HG02840 (cell line): ENCODE measurements around the gene HOXA9.

Experiments used
- ATAC-seq: cut with Tn5 transposase; IDR thresholded peaks from one replicate; pipeline ENCODE4 v1.9.1; 2021; ENCODE audit warnings: mild to moderate bottlenecking, moderate library complexity, moderate number of reproducible peaks; ENCODE audit not compliant: unreplicated experiment, low FRiP score

The HOXA9 gene

DNA sequence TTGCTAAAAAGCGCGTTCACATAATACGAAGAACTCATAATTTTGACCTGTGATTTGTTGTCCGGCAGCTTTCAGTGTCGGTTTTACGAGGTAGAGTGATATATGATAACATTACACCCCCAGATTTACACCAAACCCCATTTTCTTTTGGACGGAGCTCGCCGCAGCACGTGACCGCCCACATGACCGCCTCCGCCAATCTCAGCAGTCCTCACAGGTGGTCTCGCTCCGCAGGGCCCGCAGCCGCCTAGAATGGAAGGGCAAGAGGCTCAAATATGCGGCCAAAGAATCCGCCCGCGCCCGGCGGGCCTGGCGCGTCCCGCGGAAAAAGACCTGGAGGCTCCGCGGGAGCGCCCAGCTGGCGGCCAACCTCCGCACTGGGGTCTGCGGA, 8.8 kb downstream of the HOXA9 start, which contains the start of gene HOXA7:
TSS of gene HOXA7 (minus strand) at position 168 of the 391 bp plus-strand sequence. CDS start at position 38, 130 bp downstream.
- ATAC-seq = no peak

DNA sequence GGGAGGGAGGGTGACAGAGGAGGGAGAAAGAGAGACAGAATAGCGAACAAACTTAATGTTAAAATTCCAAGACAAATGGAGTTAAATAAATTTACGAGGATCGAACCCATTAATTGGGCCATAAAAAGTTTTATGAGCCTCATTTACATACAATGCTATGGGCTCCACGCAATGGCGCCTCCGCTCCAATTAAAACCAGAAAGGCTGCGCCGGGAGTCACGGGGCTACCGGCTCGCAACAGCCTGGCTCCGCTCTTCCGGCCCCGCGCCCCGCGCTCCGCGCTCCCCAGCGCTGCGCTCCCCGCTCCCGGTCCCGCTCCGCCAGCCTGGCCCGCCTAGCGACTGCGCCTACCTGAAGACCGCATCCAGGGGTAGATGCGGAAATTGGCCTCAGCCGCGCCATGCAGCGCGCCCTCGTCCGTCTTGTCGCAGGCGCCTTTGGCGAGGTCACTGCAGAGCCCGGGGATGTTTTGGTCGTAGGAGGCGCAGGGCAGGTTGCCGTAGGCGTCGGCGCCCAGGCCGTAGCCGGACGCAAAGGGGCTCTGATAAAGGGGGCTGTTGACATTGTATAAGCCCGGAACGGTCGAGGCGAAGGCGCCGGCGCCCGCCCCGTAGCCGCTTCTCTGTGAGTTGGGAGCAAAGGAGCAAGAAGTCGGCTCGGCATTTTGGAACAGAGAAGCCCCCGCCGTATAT, 9.4 kb downstream of the HOXA9 start:
- no peak for ATAC-seq

DNA sequence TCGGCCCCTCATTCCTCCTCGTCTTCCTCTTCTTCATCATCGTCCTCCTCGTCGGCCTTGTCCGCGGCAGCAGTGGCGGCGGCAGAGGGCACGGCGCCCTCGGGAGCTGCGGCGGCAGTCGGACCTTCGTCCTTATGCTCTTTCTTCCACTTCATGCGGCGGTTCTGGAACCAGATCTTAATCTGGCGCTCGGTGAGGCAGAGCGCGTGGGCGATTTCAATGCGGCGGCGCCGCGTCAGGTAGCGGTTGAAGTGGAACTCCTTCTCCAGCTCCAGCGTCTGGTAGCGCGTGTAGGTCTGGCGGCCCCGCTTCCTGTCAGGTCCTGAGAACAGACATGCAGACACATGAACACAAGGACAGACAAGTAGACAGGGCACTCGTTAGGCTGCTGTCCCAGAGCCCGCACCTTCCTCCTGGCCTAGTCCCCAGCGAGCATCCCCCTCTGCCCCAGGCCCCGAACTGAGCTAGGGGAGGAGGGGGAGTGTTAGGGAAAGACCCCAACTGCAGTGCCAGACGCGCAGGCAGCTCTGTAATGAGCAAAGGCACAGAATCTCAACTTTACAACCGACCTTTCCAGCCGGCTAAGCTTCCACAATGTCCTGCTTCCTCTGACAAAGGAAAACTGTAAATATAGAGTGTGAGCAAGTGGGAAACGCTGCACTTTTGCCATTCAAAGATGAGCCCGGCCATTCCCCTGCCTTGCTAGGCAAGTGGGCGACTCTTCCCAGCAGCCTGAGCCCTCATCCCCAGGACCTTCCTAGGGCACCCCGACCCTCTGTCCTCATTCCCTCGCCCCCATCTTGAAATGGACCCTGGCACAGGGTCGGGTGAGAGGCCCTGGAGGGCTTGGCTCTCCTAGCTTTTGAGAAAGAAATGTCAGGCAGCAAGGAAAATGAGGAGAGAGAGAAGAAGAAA, 10.2 kb downstream of the HOXA9 start:
- ATAC-seq = no peak

GRCh38 chr7:27154369-27154768, 11.0 kb downstream of the HOXA9 start:
- no peak for ATAC-seq

- ATAC-seq = no peak
Observed at GRCh38 chr7:27153526-27153925, 11.8 kb downstream of the HOXA9 start.

DNA sequence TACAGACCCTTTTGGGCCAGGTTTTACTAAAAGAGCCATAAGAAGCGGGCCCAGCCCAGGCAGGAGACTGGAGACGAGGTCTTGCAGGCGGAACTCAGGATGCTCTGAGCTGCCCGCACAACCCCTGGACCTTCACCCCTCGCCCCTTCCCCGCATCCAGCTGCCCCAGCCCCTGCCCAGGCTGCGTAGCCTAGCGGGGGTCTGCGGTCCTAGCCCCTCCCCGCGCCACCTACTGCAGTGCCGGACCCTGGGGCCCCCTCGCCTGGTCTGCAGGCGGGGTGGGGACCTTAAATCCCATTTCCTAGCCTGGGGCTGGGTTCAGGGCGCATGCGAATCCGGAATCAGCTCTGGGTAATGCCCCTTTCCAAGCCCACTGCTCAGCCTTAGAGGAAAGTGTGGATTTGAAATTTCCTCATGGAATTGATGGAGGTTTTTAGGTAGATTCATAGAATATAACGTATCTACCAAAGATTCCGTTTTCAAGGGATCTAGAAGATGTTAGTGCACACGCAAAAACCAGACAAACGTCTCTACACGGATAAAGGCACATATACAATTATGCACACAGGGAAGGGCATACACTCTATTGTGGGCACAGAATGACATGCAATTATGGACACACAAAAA, 12.4 kb downstream of the HOXA9 start:
- ATAC-seq = no peak

DNA sequence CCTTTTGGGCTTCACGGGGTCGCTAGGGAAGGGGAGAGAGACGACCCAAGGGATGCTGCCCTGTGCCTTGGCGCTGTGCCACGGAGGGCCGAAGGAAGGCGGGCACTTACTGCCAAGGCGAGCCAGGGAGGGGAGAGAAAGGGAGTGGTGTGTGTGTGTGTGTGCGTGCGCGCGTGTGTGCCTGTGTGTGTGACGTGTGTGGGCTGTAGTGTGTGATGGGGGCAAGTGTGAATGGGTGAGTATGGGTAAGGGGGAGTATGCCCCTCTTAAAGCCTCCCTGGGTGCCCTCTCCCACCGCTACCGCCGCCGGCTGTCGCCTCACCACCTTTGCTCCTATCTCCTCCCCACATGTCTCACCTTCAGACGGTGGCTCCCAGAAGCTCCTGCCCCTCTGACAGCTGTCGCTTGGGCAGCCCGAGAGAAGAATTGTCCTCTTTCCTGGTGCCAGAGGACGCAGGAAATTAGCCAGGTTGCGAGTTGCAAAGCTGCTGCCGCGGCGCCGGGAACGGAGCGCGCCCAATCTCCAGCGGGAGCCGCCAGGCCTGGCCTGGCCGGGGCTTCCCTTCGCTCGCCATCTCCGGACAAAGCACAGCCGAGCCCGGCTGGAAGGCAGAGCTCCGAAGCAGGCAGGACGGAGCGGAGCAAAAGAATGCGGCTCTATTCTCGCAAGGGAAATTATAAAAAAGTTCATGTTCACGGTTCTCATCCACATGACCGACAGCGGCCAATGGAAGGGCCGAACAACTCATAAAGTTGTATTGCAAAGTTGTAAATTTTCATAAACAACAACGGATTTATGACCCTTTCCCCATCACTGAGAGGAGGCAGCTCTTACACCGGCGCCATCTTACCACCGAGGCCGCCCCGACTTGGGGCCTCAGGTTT, 13.2 kb downstream of the HOXA9 start, which contains the start of gene HOXA3:
TSS of gene HOXA3 (minus strand) at position 653 of the 885 bp plus-strand sequence. CDS start 41,943 bp downstream, outside the sequence.
- ATAC-seq = no peak

GRCh38 chr7:27151341-27151930, 13.9 kb downstream of the HOXA9 start:
- ATAC-seq = no peak

- ATAC-seq = peak; percentile 60
Observed at GRCh38 chr7:27150568-27151340, 14.6 kb downstream of the HOXA9 start.

DNA sequence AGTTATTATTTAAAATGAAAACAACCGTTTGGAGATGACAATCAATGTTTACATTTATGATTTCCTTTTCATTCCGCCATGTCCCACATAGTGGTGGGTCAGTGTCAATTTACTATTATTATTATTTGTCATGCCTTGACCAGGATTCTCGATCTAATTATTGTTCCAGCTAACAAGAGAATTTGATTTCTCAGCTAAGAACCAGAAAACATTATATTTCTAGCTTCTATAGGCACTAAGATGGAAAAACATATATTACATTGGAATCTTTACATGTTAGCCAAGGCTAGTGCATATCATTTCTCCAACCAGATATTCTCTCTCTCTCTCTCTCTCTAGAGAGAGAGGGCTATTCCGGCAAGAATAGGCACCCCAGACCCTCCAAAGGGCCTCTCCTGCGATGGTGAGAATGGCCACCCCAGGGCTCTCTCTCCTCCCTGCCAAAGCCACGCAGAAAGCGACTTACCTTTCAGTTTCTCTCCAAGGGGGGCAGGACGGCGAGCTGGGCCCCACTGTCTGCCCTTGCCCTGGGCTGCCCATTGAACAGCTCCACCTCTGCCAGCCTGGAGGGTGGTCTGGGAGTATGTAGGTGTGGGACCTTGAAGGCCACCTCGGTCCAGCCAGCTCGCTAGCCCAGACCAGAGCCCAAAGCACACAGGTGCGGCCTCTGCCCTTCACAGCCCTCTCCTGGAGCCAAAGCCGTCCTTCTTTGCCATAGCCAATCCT, 15.3 kb downstream of the HOXA9 start:
- peak; percentile 17 for ATAC-seq

GRCh38 chr7:27148756-27149641, 16.3 kb downstream of the HOXA9 start:
- ATAC-seq = no peak

DNA sequence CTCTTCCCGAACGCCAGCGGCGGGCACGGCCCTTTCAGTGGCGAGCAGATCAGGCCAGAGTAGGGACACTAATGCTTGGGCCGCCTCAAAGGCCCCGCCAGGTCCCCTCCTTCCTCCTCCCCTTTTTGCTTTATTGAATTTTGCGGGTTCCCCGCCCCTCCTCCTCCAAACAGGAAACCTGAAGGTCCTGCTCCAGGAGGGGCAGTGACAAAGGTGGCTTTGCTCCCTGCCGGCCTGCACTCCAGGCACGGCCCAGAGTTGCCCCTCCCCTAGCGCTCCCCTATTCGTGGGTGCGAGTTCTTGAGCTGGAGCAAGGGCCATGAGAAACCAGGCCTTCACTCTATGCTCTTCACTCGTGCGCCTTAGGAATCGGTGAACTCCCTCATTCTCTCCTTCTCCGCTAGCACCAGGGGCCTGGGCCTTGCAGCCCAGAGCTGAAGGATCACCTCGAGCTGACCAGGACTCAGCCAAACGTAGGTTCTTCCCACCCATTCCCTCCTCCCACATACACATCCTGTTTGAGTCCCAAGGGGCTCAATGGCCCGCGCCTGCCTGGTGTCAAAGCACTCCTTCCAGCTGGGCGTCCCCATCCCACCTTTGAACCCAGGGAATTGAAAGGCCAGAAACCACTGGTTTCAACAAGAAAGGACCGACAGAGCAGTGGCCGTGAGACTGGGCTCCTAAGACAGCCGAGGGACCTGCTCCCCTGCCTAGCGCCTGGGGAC, 17.1 kb downstream of the HOXA9 start:
- no peak for ATAC-seq

- ATAC-seq = no peak
Observed at GRCh38 chr7:27147199-27148030, 17.9 kb downstream of the HOXA9 start, which contains the start of gene HOXA6. TSS of gene HOXA6 (minus strand) at chr7:27147774. CDS start at chr7:27147749, 25 bp downstream.

- no peak for ATAC-seq
Observed at GRCh38 chr7:27146491-27147198, 18.7 kb downstream of the HOXA9 start.

DNA sequence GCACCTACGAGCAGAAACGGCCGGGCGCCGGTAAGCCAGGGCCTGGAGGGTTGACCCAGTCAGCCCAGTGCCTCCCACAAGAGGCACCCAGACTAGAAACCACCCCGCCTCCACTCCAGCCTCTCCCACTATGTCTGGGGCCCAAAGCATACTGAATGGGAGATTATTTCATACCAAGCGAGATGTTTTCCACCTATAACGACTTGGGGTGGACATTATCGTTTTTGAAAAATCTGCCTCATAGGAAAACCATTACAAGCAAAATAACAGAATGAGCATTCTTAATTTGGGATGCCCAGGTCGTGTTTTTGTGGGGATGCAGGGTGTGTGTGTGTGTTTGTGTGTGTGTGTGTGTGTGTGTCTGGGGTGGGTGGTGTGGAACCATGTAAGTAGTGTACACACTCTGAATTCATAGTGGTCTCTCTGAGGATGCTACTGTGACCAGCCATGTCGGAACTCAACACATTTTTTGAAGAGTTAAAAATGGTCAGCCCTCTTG, 19.4 kb downstream of the HOXA9 start:
- no peak for ATAC-seq
